Esophagus (tissue), 2 donors: Measurements from ENCODE around the gene EPC2. TPM values are rescaled to one million over a fixed set of nuclear protein-coding genes. Genes with fewer than 3 reads are reported as not detected.
"Not testable (repeated sequence)": the region's sequence is repeated elsewhere in the genome, so short reads cannot be mapped to it uniquely, and the experiment has no call there.

Experiments
- H3K27ac ChIP-seq, 2 donors: one replicate each; pipeline ENCODE4 v1.5.1; 2013; ENCODE audit warnings: low read depth in 2 of 2, mild to moderate bottlenecking in 2 of 2, inconsistent platforms in 1 of 2, low read length in 1 of 2, moderate library complexity in 1 of 2
- H3K27me3 ChIP-seq, 2 donors: one replicate each; pipeline ENCODE4 v1.6.1; 2013; ENCODE audit warnings: low read length in 2 of 2, control low read depth in 1 of 2, mild to moderate bottlenecking in 1 of 2; ENCODE audit not compliant: insufficient read depth in 2 of 2, control insufficient read depth in 1 of 2
- H3K36me3 ChIP-seq, 2 donors: one replicate each; pipeline ENCODE4 v1.6.1; 2013; ENCODE audit warnings: low read length in 1 of 2; ENCODE audit not compliant: control insufficient read depth in 2 of 2, insufficient read depth in 2 of 2
- H3K4me1 ChIP-seq, 2 donors: one replicate each; pipeline ENCODE4 v1.6.1; 2013; ENCODE audit warnings: low read length in 1 of 2; ENCODE audit not compliant: control insufficient read depth in 2 of 2, insufficient read depth in 2 of 2
- H3K4me3 ChIP-seq, 2 donors: one replicate each; pipeline ENCODE4 v1.5.1; 2013; ENCODE audit warnings: low read length in 2 of 2, mild to moderate bottlenecking in 2 of 2, low read depth in 1 of 2, moderate library complexity in 1 of 2
- H3K9me3 ChIP-seq, 2 donors: one replicate each; pipeline ENCODE4 v1.6.1; 2013; ENCODE audit warnings: mild to moderate bottlenecking in 2 of 2, low read depth in 1 of 2, low read length in 1 of 2, moderate library complexity in 1 of 2; ENCODE audit not compliant: control insufficient read depth in 2 of 2, insufficient read depth in 1 of 2
- WGBS, 2 donors: extraction: QIAGEN DNeasy Blood & Tissue Kit; methylation state at CpG; one replicate each; pipeline ENCODE4 v1.1.7; 2013; 5-methylcytosine and 5-hydroxymethylcytosine counted together
- polyA plus RNA-seq, 2 donors: library from polyadenylated mRNA; stranded (reverse); fragments of 200-250 nt; gene quantifications; one replicate each; pipeline ENCODE4 v1.2.3, GENCODE V29; 2013
- donor health status: healthy with polysubstance abuse.
- donor health status: Bipolar disorder and iron deficiency.

The EPC2 gene
- polyA plus RNA-seq, 2 donors = 3.4 to 6.1 TPM

- Histone ChIP-seq H3K27me3 (no peaks in the 10 kb centered on the region), H3K4me1 (no peaks in the 10 kb centered on the region), H3K4me3 (no peak overlapping the region), H3K36me3 (peaks cover 2 to 5% of the 10 kb centered on the region in 2 donors), H3K9me3 (no peaks in the 10 kb centered on the region), H3K27ac (no peak overlapping the region)
- WGBS, 2 donors = 96% methylated on average over 4 of the region's 4 CpGs
These were observed 125.5 kb downstream of the EPC2 start for GRCh38 chr2:148770047-148770446.

- Histone ChIP-seq H3K27ac (no peak overlapping the region), H3K36me3 (peaks cover 6 to 7% of the 10 kb centered on the region in 2 donors), H3K27me3 (no peaks in the 10 kb centered on the region), H3K4me1 (peaks cover 0 to 2% of the 10 kb centered on the region in 2 donors), H3K9me3 (no peaks in the 10 kb centered on the region), H3K4me3 (no peak overlapping the region)
- WGBS, 2 donors = 95% methylated on average over 5 of the region's 5 CpGs
These were observed 137.0 kb downstream of the EPC2 start for GRCh38 chr2:148781544-148781943.

GRCh38 chr2:148789059-148789458, 144.5 kb downstream of the EPC2 start:
- Histone ChIP-seq H3K4me1 (no peaks in the 10 kb centered on the region), H3K27ac (no peak overlapping the region), H3K9me3 (no peaks in the 10 kb centered on the region), H3K4me3 (no peak overlapping the region), H3K36me3 (peaks cover 4% of the 10 kb centered on the region in 2 donors), H3K27me3 (no peaks in the 10 kb centered on the region)

GRCh38 chr2:148790172-148790571, 145.6 kb downstream of the EPC2 start:
- H3K27me3 ChIP-seq, H3K27ac ChIP-seq, H3K36me3 ChIP-seq, H3K4me1 ChIP-seq, H3K4me3 ChIP-seq, H3K9me3 ChIP-seq: not testable (repeated sequence)
- WGBS, 2 donors = 94 to 98% methylated on average over 5 of the region's 5 CpGs

- no peak overlapping the region for H3K27ac ChIP-seq
- peaks cover 0 to 2% of the 10 kb centered on the region in 2 donors for H3K9me3 ChIP-seq
- no peaks in the 10 kb centered on the region for H3K36me3 ChIP-seq
- 46 to 56% methylated on average over 2 of the region's 2 CpGs for WGBS, 2 donors
- no peak overlapping the region for H3K4me3 ChIP-seq
- H3K4me1 ChIP-seq = no peaks in the 10 kb centered on the region
- no peaks in the 10 kb centered on the region for H3K27me3 ChIP-seq
These were observed 150.0 kb downstream of the EPC2 start for GRCh38 chr2:148794558-148794957.

GRCh38 chr2:148796735-148797512, 152.4 kb downstream of the EPC2 start:
- peaks cover 0 to 2% of the 10 kb centered on the region in 2 donors for H3K9me3 ChIP-seq
- H3K4me1 ChIP-seq = peaks cover 0 to under 1% of the 10 kb centered on the region in 2 donors
- no peaks in the 10 kb centered on the region for H3K27me3 ChIP-seq
- H3K36me3 ChIP-seq = no peaks in the 10 kb centered on the region
- no peak overlapping the region for H3K4me3 ChIP-seq
- H3K27ac ChIP-seq = no peak overlapping the region
- 50 to 53% methylated on average over 3 of the region's 3 CpGs for WGBS, 2 donors

GRCh38 chr2:148802448-148803220, 158.1 kb downstream of the EPC2 start:
- H3K36me3 ChIP-seq = no peaks in the 10 kb centered on the region
- H3K4me3 ChIP-seq = no peak overlapping the region
- peaks cover 0 to 2% of the 10 kb centered on the region in 2 donors for H3K9me3 ChIP-seq
- no peaks in the 10 kb centered on the region for H3K27me3 ChIP-seq
- 54 to 74% methylated on average over 2 of the region's 2 CpGs for WGBS, 2 donors
- no peak overlapping the region for H3K27ac ChIP-seq
- H3K4me1 ChIP-seq = peaks cover 0 to 2% of the 10 kb centered on the region in 2 donors

- H3K9me3 ChIP-seq = peaks cover 0 to 2% of the 10 kb centered on the region in 2 donors
- H3K36me3 ChIP-seq = no peaks in the 10 kb centered on the region
- WGBS, 2 donors = 85 to 95% methylated on average over 5 of the region's 5 CpGs
- H3K27ac ChIP-seq = no peak overlapping the region
- peaks cover 3 to 12% of the 10 kb centered on the region in 2 donors for H3K4me1 ChIP-seq
- H3K27me3 ChIP-seq = no peaks in the 10 kb centered on the region
- no peak overlapping the region for H3K4me3 ChIP-seq
These were observed 165.5 kb downstream of the EPC2 start for GRCh38 chr2:148810081-148810480.

- 26 to 38% methylated on average over 6 of the region's 6 CpGs for WGBS, 2 donors
These were observed 167.8 kb downstream of the EPC2 start for GRCh38 chr2:148812306-148812705.

More at GRCh38 chr2:148812306-148812705, 167.8 kb downstream of the EPC2 start:
- H3K36me3 ChIP-seq = no peaks in the 10 kb centered on the region
- H3K9me3 ChIP-seq = peaks cover 0 to 2% of the 10 kb centered on the region in 2 donors
- H3K27ac ChIP-seq = no peak overlapping the region
- H3K4me3 ChIP-seq = no peak overlapping the region
- no peaks in the 10 kb centered on the region for H3K27me3 ChIP-seq
- peaks cover 3 to 12% of the 10 kb centered on the region in 2 donors for H3K4me1 ChIP-seq
